ENCODE measurements around the gene FUT2.
"Not testable (repeated sequence)": the region's sequence is repeated elsewhere in the genome, so short reads cannot be mapped to it uniquely, and the experiment has no call there.

FUT2 gene

GRCh38 chr19:48683349-48683748 lies 12.4 kb upstream of the FUT2 start:
- TF ChIP-seq EZH2 (IDR thresholded peaks at IDR 0.05; ENCODE audit: borderline replicate concordance, low read length), result no peak
- TF ChIP-seq, protein P1, sequence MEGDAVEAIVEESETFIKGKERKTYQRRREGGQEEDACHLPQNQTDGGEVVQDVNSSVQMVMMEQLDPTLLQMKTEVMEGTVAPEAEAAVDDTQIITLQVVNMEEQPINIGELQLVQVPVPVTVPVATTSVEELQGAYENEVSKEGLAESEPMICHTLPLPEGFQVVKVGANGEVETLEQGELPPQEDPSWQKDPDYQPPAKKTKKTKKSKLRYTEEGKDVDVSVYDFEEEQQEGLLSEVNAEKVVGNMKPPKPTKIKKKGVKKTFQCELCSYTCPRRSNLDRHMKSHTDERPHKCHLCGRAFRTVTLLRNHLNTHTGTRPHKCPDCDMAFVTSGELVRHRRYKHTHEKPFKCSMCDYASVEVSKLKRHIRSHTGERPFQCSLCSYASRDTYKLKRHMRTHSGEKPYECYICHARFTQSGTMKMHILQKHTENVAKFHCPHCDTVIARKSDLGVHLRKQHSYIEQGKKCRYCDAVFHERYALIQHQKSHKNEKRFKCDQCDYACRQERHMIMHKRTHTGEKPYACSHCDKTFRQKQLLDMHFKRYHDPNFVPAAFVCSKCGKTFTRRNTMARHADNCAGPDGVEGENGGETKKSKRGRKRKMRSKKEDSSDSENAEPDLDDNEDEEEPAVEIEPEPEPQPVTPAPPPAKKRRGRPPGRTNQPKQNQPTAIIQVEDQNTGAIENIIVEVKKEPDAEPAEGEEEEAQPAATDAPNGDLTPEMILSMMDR (IDR thresholded peaks at IDR 0.05; ENCODE audit: low read length), result no peak
- Histone ChIP-seq H2AFZ (ENCODE audit: low read length) (no peak overlapping the region), H3K4me3 (ENCODE audit: low read depth, low read length, poor library complexity, severe bottlenecking) (no peak overlapping the region), H3K9me2 (ENCODE audit: low read depth, low read length) (no peaks in the 10 kb centered on the region), H3K4me2 (ENCODE audit: low read length) (no peak overlapping the region), H3K27ac (ENCODE audit: low read depth, low read length, poor library complexity, severe bottlenecking) (no peak overlapping the region), H3K9ac (ENCODE audit: low read length) (no peak overlapping the region), H3K4me1 (ENCODE audit: insufficient read depth, low read length, severe bottlenecking) (no peaks in the 10 kb centered on the region), H3F3A (ENCODE audit: insufficient read depth, low read length) (no peaks in the 10 kb centered on the region), H3K36me3 (ENCODE audit: insufficient read depth, low read length) (no peaks in the 10 kb centered on the region), H4K20me1 (ENCODE audit: insufficient read depth, low read length) (no peaks in the 10 kb centered on the region), H3K27me3 (ENCODE audit: insufficient read depth, low read length) (no peaks in the 10 kb centered on the region; the same call in 1 of the 2 replicates), H3K9me3 (ENCODE audit: low read length) (no peaks in the 10 kb centered on the region), H3K79me2 (ENCODE audit: insufficient read depth, low read length) (no peaks in the 10 kb centered on the region)

- H4K20me1 ChIP-seq (ENCODE audit: insufficient read depth, low read length), result no peaks in the 10 kb centered on the region
- H3K4me1 ChIP-seq (ENCODE audit: insufficient read depth, low read length, severe bottlenecking), result no peaks in the 10 kb centered on the region
- H3K9ac ChIP-seq (ENCODE audit: low read length), result no peak overlapping the region
- H3K36me3 ChIP-seq (ENCODE audit: insufficient read depth, low read length), result no peaks in the 10 kb centered on the region
- H3K79me2 ChIP-seq (ENCODE audit: insufficient read depth, low read length), result no peaks in the 10 kb centered on the region
- TF ChIP-seq, protein P1 (IDR thresholded peaks at IDR 0.05; ENCODE audit: low read length), result no peak
- no peak for TF ChIP-seq EZH2 (IDR thresholded peaks at IDR 0.05; ENCODE audit: borderline replicate concordance, low read length)
- no peaks in the 10 kb centered on the region for H3K9me3 ChIP-seq (ENCODE audit: low read length)
- no peak overlapping the region for H3K4me3 ChIP-seq (ENCODE audit: low read depth, low read length, poor library complexity, severe bottlenecking)
- H3K27ac ChIP-seq (ENCODE audit: low read depth, low read length, poor library complexity, severe bottlenecking), result no peak overlapping the region
- H3F3A ChIP-seq (ENCODE audit: insufficient read depth, low read length), result no peaks in the 10 kb centered on the region
- no peaks in the 10 kb centered on the region for H3K9me2 ChIP-seq (ENCODE audit: low read depth, low read length)
- H3K27me3 ChIP-seq (ENCODE audit: insufficient read depth, low read length), result no peaks in the 10 kb centered on the region; the same call in 1 of the 2 replicates
- H3K4me2 ChIP-seq (ENCODE audit: low read length), result no peak overlapping the region
- no peak overlapping the region for H2AFZ ChIP-seq (ENCODE audit: low read length)
These were observed 10.2 kb upstream of the FUT2 start for GRCh38 chr19:48685583-48685982.

DNA sequence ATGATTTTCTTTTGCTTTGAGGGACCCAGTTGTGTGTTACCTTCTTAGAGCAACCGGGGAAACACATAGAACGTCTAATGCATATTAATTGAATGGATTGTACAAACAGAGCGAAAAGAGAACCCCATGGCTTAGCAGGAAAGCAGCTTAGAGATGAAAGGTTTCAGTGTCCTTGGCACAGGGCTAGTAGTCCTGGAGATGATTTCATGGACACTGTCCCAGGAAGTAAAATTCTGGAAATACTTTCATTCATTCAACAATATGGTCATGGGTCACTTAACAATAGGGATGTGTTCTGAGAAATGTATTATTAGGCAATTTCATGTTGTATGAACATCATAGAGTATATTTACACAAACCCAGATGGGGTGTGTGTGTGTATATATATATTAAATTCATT lies 9.7 kb upstream of the FUT2 start:
- H3F3A ChIP-seq (ENCODE audit: insufficient read depth, low read length), result no peaks in the 10 kb centered on the region
- H3K9me3 ChIP-seq (ENCODE audit: low read length), result no peaks in the 10 kb centered on the region
- no peak overlapping the region for H2AFZ ChIP-seq (ENCODE audit: low read length)
- H3K4me2 ChIP-seq (ENCODE audit: low read length), result no peak overlapping the region
- H3K4me3 ChIP-seq (ENCODE audit: low read depth, low read length, poor library complexity, severe bottlenecking), result no peak overlapping the region
- no peaks in the 10 kb centered on the region; the same call in 1 of the 2 replicates for H3K27me3 ChIP-seq (ENCODE audit: insufficient read depth, low read length)
- H3K9me2 ChIP-seq (ENCODE audit: low read depth, low read length), result no peaks in the 10 kb centered on the region
- no peak overlapping the region for H3K27ac ChIP-seq (ENCODE audit: low read depth, low read length, poor library complexity, severe bottlenecking)
- TF ChIP-seq EZH2 (IDR thresholded peaks at IDR 0.05; ENCODE audit: borderline replicate concordance, low read length), result no peak
- TF ChIP-seq, protein P1 (IDR thresholded peaks at IDR 0.05; ENCODE audit: low read length), result no peak
- H4K20me1 ChIP-seq (ENCODE audit: insufficient read depth, low read length), result no peaks in the 10 kb centered on the region
- H3K9ac ChIP-seq (ENCODE audit: low read length), result no peak overlapping the region
- H3K36me3 ChIP-seq (ENCODE audit: insufficient read depth, low read length), result no peaks in the 10 kb centered on the region
- no peaks in the 10 kb centered on the region for H3K79me2 ChIP-seq (ENCODE audit: insufficient read depth, low read length)
- no peaks in the 10 kb centered on the region for H3K4me1 ChIP-seq (ENCODE audit: insufficient read depth, low read length, severe bottlenecking)

DNA sequence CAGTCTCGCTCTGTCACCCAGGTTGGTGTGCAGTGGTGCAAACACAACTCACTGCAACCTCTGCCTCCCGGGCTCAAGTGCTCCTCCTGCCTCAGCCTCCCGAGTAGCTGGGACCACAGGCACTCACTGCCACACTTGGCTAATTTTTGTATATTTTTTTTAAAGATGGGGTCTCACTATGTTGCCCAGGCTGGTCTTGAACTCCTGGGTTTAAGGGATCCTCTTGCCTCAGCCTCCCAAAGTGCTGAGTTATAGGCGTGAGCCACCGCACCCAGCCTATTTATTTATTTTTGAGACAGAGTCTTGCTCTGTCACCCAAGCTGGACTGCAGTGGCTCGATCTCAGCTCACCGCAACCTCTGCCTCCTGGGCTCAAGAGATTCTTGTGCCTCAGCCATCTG lies 9.1 kb upstream of the FUT2 start:
- not testable (repeated sequence) for H3K27ac ChIP-seq (ENCODE audit: low read depth, low read length, poor library complexity, severe bottlenecking); H3K9me2 ChIP-seq (ENCODE audit: low read depth, low read length); H3K4me3 ChIP-seq (ENCODE audit: low read depth, low read length, poor library complexity, severe bottlenecking); H3K36me3 ChIP-seq (ENCODE audit: insufficient read depth, low read length); H3K79me2 ChIP-seq (ENCODE audit: insufficient read depth, low read length); H3K4me1 ChIP-seq (ENCODE audit: insufficient read depth, low read length, severe bottlenecking); H3F3A ChIP-seq (ENCODE audit: insufficient read depth, low read length); H2AFZ ChIP-seq (ENCODE audit: low read length); H3K4me2 ChIP-seq (ENCODE audit: low read length); H4K20me1 ChIP-seq (ENCODE audit: insufficient read depth, low read length); H3K27me3 ChIP-seq (ENCODE audit: insufficient read depth, low read length); H3K9me3 ChIP-seq (ENCODE audit: low read length); H3K9ac ChIP-seq (ENCODE audit: low read length)

Data from OCI-LY1 (cell line).